ENCODE measurements around the gene SLC39A1. TPM values are rescaled to one million over a fixed set of nuclear protein-coding genes. Genes with fewer than 3 reads are reported as not detected.

The SLC39A1 gene
- total and polyA plus RNA-seq, 2 of the 8 experiments (the other 6 are each of a cell fraction or from before 2014, with no cell fraction given) = 238 to 337 TPM

GRCh38 chr1:153960206-153960605 is 3.1 kb downstream of the SLC39A1 start (continued):
- no peak for TF ChIP-seq CHD7 (IDR thresholded peaks at IDR 0.05; ENCODE audit: insufficient replicate concordance, low read length)
- no peak for TF ChIP-seq CHD1 (IDR thresholded peaks at IDR 0.05; ENCODE audit: low read depth, low read length)
- no peak for TF ChIP-seq TCF12 (IDR thresholded peaks at IDR 0.05; ENCODE audit: low read depth, low read length)
- no peak for TF ChIP-seq BRCA1 (IDR thresholded peaks at IDR 0.05; ENCODE audit: low read depth, low read length)
- no peak for TF ChIP-seq SUZ12 (IDR thresholded peaks at IDR 0.05; ENCODE audit: low read length)
- no peak for TF ChIP-seq RFX5 (IDR thresholded peaks at IDR 0.05; ENCODE audit: borderline replicate concordance, low read depth, low read length)
- TF ChIP-seq POU5F1 (IDR thresholded peaks at IDR 0.05; ENCODE audit: low read depth, low read length) = no peak
- no peak for TF ChIP-seq SP4 (IDR thresholded peaks at IDR 0.05; ENCODE audit: low read length)
- TF ChIP-seq SIRT6 (IDR thresholded peaks at IDR 0.05; ENCODE audit: low read length) = no peak
- TF ChIP-seq EP300 (IDR thresholded peaks at IDR 0.05; ENCODE audit: borderline replicate concordance in 1 of 2, low read depth in 2 of 2, low read length in 2 of 2) = no peak
- TF ChIP-seq, protein P1, sequence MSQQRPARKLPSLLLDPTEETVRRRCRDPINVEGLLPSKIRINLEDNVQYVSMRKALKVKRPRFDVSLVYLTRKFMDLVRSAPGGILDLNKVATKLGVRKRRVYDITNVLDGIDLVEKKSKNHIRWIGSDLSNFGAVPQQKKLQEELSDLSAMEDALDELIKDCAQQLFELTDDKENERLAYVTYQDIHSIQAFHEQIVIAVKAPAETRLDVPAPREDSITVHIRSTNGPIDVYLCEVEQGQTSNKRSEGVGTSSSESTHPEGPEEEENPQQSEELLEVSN (IDR thresholded peaks at IDR 0.05) = no peak
- TF ChIP-seq POLR2A (IDR thresholded peaks at IDR 0.05; ENCODE audit: control extremely low read depth in 1 of 2, low read depth in 2 of 2, low read length in 2 of 2) = no peak
